Choroid plexus epithelial cell (primary cell): Measurements from ENCODE around the gene SRGAP3.

ENCODE experiments used
- DNase-seq: peaks from one replicate; pipeline ENCODE4 v3.0.0-alpha.2; 2010; ENCODE audit warnings: low read depth
- H3K4me3 ChIP-seq: 2 replicates; pipeline ENCODE4 v1.5.1; 2011; ENCODE audit warnings: low read depth, mild to moderate bottlenecking, control low read depth, low read length, moderate library complexity
- CTCF ChIP-seq: conservative IDR thresholded peaks from 2 replicates; pipeline ENCODE4 v1.5.1; 2011; ENCODE audit warnings: low read depth, mild to moderate bottlenecking, control low read depth, inconsistent platforms, low read length, moderate library complexity

The SRGAP3 gene

GRCh38 chr3:9030034-9030433, 219.4 kb downstream of the SRGAP3 start:
- DNase-seq: no peak
- no peak for TF ChIP-seq CTCF
- no peak overlapping the region for H3K4me3 ChIP-seq

GRCh38 chr3:9028134-9028533, 221.3 kb downstream of the SRGAP3 start:
- DNase-seq: peak; percentile 83
- TF ChIP-seq CTCF: no peak
- no peak overlapping the region for H3K4me3 ChIP-seq

GRCh38 chr3:9026320-9027045, 223.0 kb downstream of the SRGAP3 start:
- H3K4me3 ChIP-seq: no peak overlapping the region
- no peak for DNase-seq
- no peak for TF ChIP-seq CTCF

GRCh38 chr3:9024341-9024740, 225.1 kb downstream of the SRGAP3 start:
- no peak for DNase-seq
- H3K4me3 ChIP-seq: no peak overlapping the region
- TF ChIP-seq CTCF: no peak

- no peak overlapping the region for H3K4me3 ChIP-seq
- TF ChIP-seq CTCF: no peak
- DNase-seq: no peak
These were observed 226.2 kb downstream of the SRGAP3 start for GRCh38 chr3:9023226-9023590.

GRCh38 chr3:9022305-9023225, 226.9 kb downstream of the SRGAP3 start:
- no peak for DNase-seq
- TF ChIP-seq CTCF: no peak
- H3K4me3 ChIP-seq: no peak overlapping the region
